Karpas-422 (cell line): ENCODE results near the gene CHMP4B. TPM values are rescaled to one million over a fixed set of nuclear protein-coding genes. Genes with fewer than 3 reads are reported as not detected.

ENCODE experiments used
- DNase-seq: peaks from one replicate; pipeline ENCODE4 v3.0.0-alpha.2; 2015
- H2AFZ ChIP-seq: fragments of 200-600 bp; sonication (generic); 2 replicates; pipeline ENCODE4 v1.6.1; 2014; ENCODE audit warnings: antibody characterized with exemption, low read length, mixed read lengths
- H3K27ac ChIP-seq: fragments of 200-600 bp; sonication (generic); 2 replicates; pipeline ENCODE4 v1.5.1; 2014; ENCODE audit warnings: mild to moderate bottlenecking, low read length, moderate library complexity
- H3K27me3 ChIP-seq: fragments of 200-600 bp; sonication (generic); 2 replicates; pipeline ENCODE4 v1.6.1; 2014; ENCODE audit warnings: low read length, mixed read lengths
- H3K36me3 ChIP-seq: fragments of 200-600 bp; sonication (generic); 2 replicates; pipeline ENCODE4 v1.6.1; 2014; ENCODE audit warnings: low read length, mixed read lengths; ENCODE audit not compliant: insufficient read depth
- H3K4me1 ChIP-seq: fragments of 200-600 bp; sonication (generic); 2 replicates; pipeline ENCODE4 v1.6.1; 2014; ENCODE audit warnings: mild to moderate bottlenecking, low read length, mixed read lengths
- H3K4me2 ChIP-seq: fragments of 200-600 bp; sonication (generic); 2 replicates; pipeline ENCODE4 v1.6.1; 2014; ENCODE audit warnings: low read length, low read depth, mild to moderate bottlenecking; ENCODE audit not compliant: poor library complexity, severe bottlenecking
- H3K4me3 ChIP-seq: fragments of 200-600 bp; sonication (generic); 2 replicates; pipeline ENCODE4 v1.5.1; 2014; ENCODE audit warnings: mild to moderate bottlenecking, antibody characterized with exemption, low read length, mixed read lengths
- H3K79me2 ChIP-seq: fragments of 200-600 bp; sonication (generic); 2 replicates; pipeline ENCODE4 v1.6.1; 2014; ENCODE audit warnings: mild to moderate bottlenecking, low read length, mixed read lengths
- H3K9ac ChIP-seq: fragments of 200-600 bp; sonication (generic); 2 replicates; pipeline ENCODE4 v1.6.0; 2014; ENCODE audit warnings: low read length
- H3K9me2 ChIP-seq: fragments of 200-600 bp; sonication (generic), shearing (Covaris generic); replicated peaks from 2 replicates; pipeline ENCODE4 v1.6.0; 2014; ENCODE audit warnings: mild to moderate bottlenecking, low read length, moderate library complexity; ENCODE audit not compliant: insufficient read depth
- H3K9me3 ChIP-seq: fragments of 300-700, 200-600 bp; sonication (generic); 2 replicates; pipeline ENCODE4 v1.6.1; 2014; ENCODE audit warnings: low read length, mixed read lengths
- H4K20me1 ChIP-seq: fragments of 200-600 bp; sonication (generic); 2 replicates; pipeline ENCODE4 v1.6.1; 2014; ENCODE audit warnings: mild to moderate bottlenecking, antibody characterized with exemption, low read length, low read depth; ENCODE audit not compliant: insufficient read depth
- total RNA-seq: library from RNA; depleted of rRNA; stranded (reverse); fragments of >200 nt; shearing (Covaris generic); gene quantifications from 2 replicates; pipeline ENCODE4 v1.2.3, GENCODE V29; 2014; ENCODE audit warnings: low replicate concordance

CHMP4B gene
- total RNA-seq, 1 experiment from 2014 or later: 33.8 TPM

GRCh38 chr20:33826270-33826897, 15.2 kb downstream of the CHMP4B start:
- Histone ChIP-seq H3K4me1 (peaks cover 36% of the 10 kb centered on the region), H4K20me1 (peaks cover 33% of the 10 kb centered on the region; the same call in 1 of the 2 replicates), H3K9ac (no peak overlapping the region), H3K36me3 (no peaks in the 10 kb centered on the region), H3K4me3 (no peak overlapping the region), H3K27me3 (no peaks in the 10 kb centered on the region), H3K9me2 (no peaks in the 10 kb centered on the region), H2AFZ (no peak overlapping the region), H3K79me2 (peaks cover 97% of the 10 kb centered on the region), H3K9me3 (no peaks in the 10 kb centered on the region), H3K4me2 (no peak overlapping the region), H3K27ac (no peak overlapping the region)
- DNase-seq: no peak

- Histone ChIP-seq H4K20me1 (peaks cover 33% of the 10 kb centered on the region; the same call in 1 of the 2 replicates), H3K4me2 (peak overlapping the region; percentile 2), H3K9me3 (no peaks in the 10 kb centered on the region), H3K79me2 (peaks cover 99% of the 10 kb centered on the region), H2AFZ (no peak overlapping the region), H3K9ac (no peak overlapping the region), H3K4me1 (peaks cover 36% of the 10 kb centered on the region), H3K4me3 (no peak overlapping the region), H3K27ac (no peak overlapping the region), H3K27me3 (no peaks in the 10 kb centered on the region), H3K36me3 (0 out of 2 replicates have a peak, but pooled peaks cover under 1% of the 10 kb centered on the region), H3K9me2 (no peaks in the 10 kb centered on the region)
- DNase-seq: no peak
Observed at GRCh38 chr20:33827109-33827508, 16.0 kb downstream of the CHMP4B start.

GRCh38 chr20:33827634-33828325, 16.6 kb downstream of the CHMP4B start:
- H3K27me3 ChIP-seq: no peaks in the 10 kb centered on the region
- H3K4me2 ChIP-seq: peak overlapping the region; percentile 2
- H3K36me3 ChIP-seq: 0 out of 2 replicates have a peak, but pooled peaks cover 3% of the 10 kb centered on the region
- no peaks in the 10 kb centered on the region for H3K9me2 ChIP-seq
- H3K9me3 ChIP-seq: no peaks in the 10 kb centered on the region
- H3K79me2 ChIP-seq: peaks cover 97% of the 10 kb centered on the region
- no peak overlapping the region for H3K9ac ChIP-seq
- H3K27ac ChIP-seq: no peak overlapping the region
- H3K4me1 ChIP-seq: peaks cover 36% of the 10 kb centered on the region
- H2AFZ ChIP-seq: no peak overlapping the region
- no peak overlapping the region for H3K4me3 ChIP-seq
- H4K20me1 ChIP-seq: peaks cover 33% of the 10 kb centered on the region; the same call in 1 of the 2 replicates
- no peak for DNase-seq

GRCh38 chr20:33828326-33828844, 17.2 kb downstream of the CHMP4B start:
- H3K27ac ChIP-seq: peak overlapping the region; percentile 41; the same call in 1 of the 2 replicates
- H3K4me3 ChIP-seq: no peak overlapping the region
- DNase-seq: no peak

GRCh38 chr20:33828967-33829560, 17.9 kb downstream of the CHMP4B start:
- H3K9ac ChIP-seq: no peak overlapping the region
- H3K27ac ChIP-seq: peak overlapping the region; percentile 41
- no peak for DNase-seq
- peaks cover 36% of the 10 kb centered on the region for H3K4me1 ChIP-seq
- no peak overlapping the region for H3K4me3 ChIP-seq
- peaks cover 6% of the 10 kb centered on the region; the same call in 1 of the 2 replicates for H3K36me3 ChIP-seq
- no peaks in the 10 kb centered on the region for H3K9me2 ChIP-seq
- H3K27me3 ChIP-seq: no peaks in the 10 kb centered on the region
- H2AFZ ChIP-seq: no peak overlapping the region
- H4K20me1 ChIP-seq: peaks cover 25% of the 10 kb centered on the region; the same call in 1 of the 2 replicates
- no peak overlapping the region for H3K4me2 ChIP-seq
- H3K9me3 ChIP-seq: no peaks in the 10 kb centered on the region
- H3K79me2 ChIP-seq: peaks cover 98% of the 10 kb centered on the region

More at GRCh38 chr20:33828326-33828844, 17.2 kb downstream of the CHMP4B start:
- Histone ChIP-seq H3K9ac (no peak overlapping the region), H2AFZ (no peak overlapping the region), H3K27me3 (no peaks in the 10 kb centered on the region), H4K20me1 (peaks cover 28% of the 10 kb centered on the region; the same call in 1 of the 2 replicates), H3K9me2 (no peaks in the 10 kb centered on the region), H3K36me3 (peaks cover 3% of the 10 kb centered on the region; the same call in 1 of the 2 replicates), H3K79me2 (peaks cover 98% of the 10 kb centered on the region), H3K9me3 (no peaks in the 10 kb centered on the region), H3K4me2 (no peak overlapping the region), H3K4me1 (peaks cover 36% of the 10 kb centered on the region)

GRCh38 chr20:33829636-33830035, 18.5 kb downstream of the CHMP4B start:
- Histone ChIP-seq H2AFZ (no peak overlapping the region), H3K79me2 (peaks cover 98% of the 10 kb centered on the region), H3K9me3 (no peaks in the 10 kb centered on the region), H3K27me3 (no peaks in the 10 kb centered on the region), H3K4me1 (peaks cover 36% of the 10 kb centered on the region), H3K9ac (no peak overlapping the region), H4K20me1 (peaks cover 20% of the 10 kb centered on the region; the same call in 1 of the 2 replicates), H3K4me2 (no peak overlapping the region), H3K27ac (peak overlapping the region; percentile 41), H3K4me3 (no peak overlapping the region), H3K9me2 (no peaks in the 10 kb centered on the region), H3K36me3 (peaks cover 6% of the 10 kb centered on the region; the same call in 1 of the 2 replicates)
- DNase-seq: no peak

- peaks cover 98% of the 10 kb centered on the region for H3K79me2 ChIP-seq
- no peak overlapping the region for H3K4me3 ChIP-seq
- H3K9ac ChIP-seq: no peak overlapping the region
- H3K9me2 ChIP-seq: no peaks in the 10 kb centered on the region
- no peaks in the 10 kb centered on the region for H3K27me3 ChIP-seq
- H3K4me1 ChIP-seq: peaks cover 36% of the 10 kb centered on the region
- no peak overlapping the region for H2AFZ ChIP-seq
- peaks cover 6% of the 10 kb centered on the region; the same call in 1 of the 2 replicates for H3K36me3 ChIP-seq
- DNase-seq: no peak
- no peaks in the 10 kb centered on the region for H3K9me3 ChIP-seq
- no peak overlapping the region for H3K4me2 ChIP-seq
- peaks cover 14% of the 10 kb centered on the region; the same call in 1 of the 2 replicates for H4K20me1 ChIP-seq
- H3K27ac ChIP-seq: no peak overlapping the region
Observed at GRCh38 chr20:33830371-33830770, 19.2 kb downstream of the CHMP4B start.
